ENCODE measurements around the gene HS6ST3.

GRCh38 chr13:96573563-96573962 is 483.7 kb downstream of the HS6ST3 start:
- no peak for TF ChIP-seq NR3C1 (CRISPR knock-in tag; conservative IDR thresholded peaks at IDR 0.05; ENCODE audit: low read depth)
- TF ChIP-seq MAX (CRISPR knock-in tag; IDR thresholded peaks at IDR 0.05), result no peak
- TF ChIP-seq IRF2 (CRISPR knock-in tag; IDR thresholded peaks at IDR 0.05; ENCODE audit: borderline replicate concordance, low read depth), result no peak
- no peak for TF ChIP-seq CTCF (IDR thresholded peaks at IDR 0.05)
- no peak for TF ChIP-seq ATF1 (CRISPR knock-in tag; IDR thresholded peaks at IDR 0.05)
- TF ChIP-seq SP1 (CRISPR knock-in tag; conservative IDR thresholded peaks at IDR 0.05), result no peak

All from WTC11 (cell line).